G401.6 (cell line): Measurements from ENCODE around the gene DGKI.

Experiments
- FAIRE-seq: peaks from 2 replicates; lab custom pipeline; 2012; peaks lifted over from hg19 to GRCh38; lab: Jason Lieb, UNC

DGKI gene

GRCh38 chr7:137342265-137342664 is 504.5 kb downstream of the DGKI start:
- FAIRE-seq = no peak

GRCh38 chr7:137337902-137338301 is 508.9 kb downstream of the DGKI start:
- no peak for FAIRE-seq

- no peak for FAIRE-seq
These were observed 511.0 kb downstream of the DGKI start for GRCh38 chr7:137335814-137336213.

GRCh38 chr7:137331378-137331777 is 515.4 kb downstream of the DGKI start:
- no peak for FAIRE-seq
